IMR-90 (cell line): Measurements from ENCODE around the gene MEGF11. TPM values are rescaled to one million over a fixed set of nuclear protein-coding genes. Genes with fewer than 3 reads are reported as not detected.

Experiments
- ATAC-seq: fragments of 200-7000 bp; cut with Tn5 transposase; 2 replicates; pipeline ENCODE4 v1.9.1; 2020; ENCODE audit warnings: low read depth, mild to moderate bottlenecking, moderate library complexity
- BruUV-seq: library from RNA; stranded (reverse); fragments of 400-500 nt; replicated peaks from 2 replicates; lab custom pipeline; 2021; lab: Mats Ljungman, UMichigan
- CTCF ChIA-PET: fragments of 300-600 bp; formaldehyde crosslinking; extraction: SDS; loops from one replicate; lab custom pipeline; 2021; ENCODE audit warnings: antibody characterized with exemption; lab: Yijun Ruan, JAX
- POLR2A ChIA-PET: fragments of 300-600 bp; sonication (Branson Sonifier 250); formaldehyde crosslinking; loops from one replicate; lab custom pipeline; 2022; ENCODE audit warnings: antibody characterized with exemption; ENCODE audit not compliant: unreplicated experiment; lab: Charles Lee
- DNase-seq: peaks from one replicate; pipeline ENCODE4 v3.0.0; 2013
- H2AFZ ChIP-seq: replicated peaks from 2 replicates; pipeline ENCODE3; 2013; ENCODE audit warnings: low read length, mild to moderate bottlenecking; ENCODE audit not compliant: poor library complexity
- H2AK5ac ChIP-seq: 2 replicates; pipeline ENCODE4 v1.6.1; 2013; ENCODE audit warnings: low read depth, low read length, inconsistent platforms
- H2AK9ac ChIP-seq: replicated peaks from 2 replicates; pipeline ENCODE3; 2013; ENCODE audit warnings: mild to moderate bottlenecking, low read depth, low read length, moderate library complexity; ENCODE audit not compliant: poor library complexity
- H2BK120ac ChIP-seq: 2 replicates; pipeline ENCODE4 v1.6.1; 2013; ENCODE audit warnings: low read depth, low read length, inconsistent platforms
- H2BK15ac ChIP-seq: 3 replicates; pipeline ENCODE4 v1.6.1; 2013; ENCODE audit warnings: low read depth, low read length, inconsistent platforms
- H2BK20ac ChIP-seq: 2 replicates; pipeline ENCODE4 v1.6.1; 2013; ENCODE audit warnings: low read depth, mild to moderate bottlenecking, inconsistent platforms, low read length, moderate library complexity
- H2BK5ac ChIP-seq: 2 replicates; pipeline ENCODE4 v1.6.1; 2013; ENCODE audit warnings: mild to moderate bottlenecking, low read depth, low read length, inconsistent platforms; ENCODE audit not compliant: poor library complexity, severe bottlenecking
- H3K14ac ChIP-seq: replicated peaks from 2 replicates; pipeline ENCODE4 v1.6.1; 2013; ENCODE audit warnings: low read depth, low read length, inconsistent platforms
- H3K18ac ChIP-seq: 2 replicates; pipeline ENCODE4 v1.6.1; 2013; ENCODE audit warnings: low read depth, low read length, control low read depth
- H3K23ac ChIP-seq: 2 replicates; pipeline ENCODE4 v1.6.1; 2013; ENCODE audit warnings: low read depth, low read length, inconsistent platforms
- H3K27ac ChIP-seq: 2 replicates; pipeline ENCODE4 v1.5.1; 2013; ENCODE audit warnings: mild to moderate bottlenecking, control low read depth, low read length; ENCODE audit not compliant: insufficient read depth
- H3K27me3 ChIP-seq: 2 replicates; pipeline ENCODE4 v1.6.1; 2013; ENCODE audit warnings: low read length; ENCODE audit not compliant: control insufficient read depth, insufficient read depth
- H3K36me3 ChIP-seq: 2 replicates; pipeline ENCODE4 v1.6.1; 2013; ENCODE audit warnings: low read length, mixed read lengths; ENCODE audit not compliant: control insufficient read depth, insufficient read depth
- H3K4ac ChIP-seq: 2 replicates; pipeline ENCODE4 v1.6.1; 2013; ENCODE audit warnings: low read depth, low read length, inconsistent platforms
- H3K4me1 ChIP-seq: 2 replicates; pipeline ENCODE4 v1.6.1; 2013; ENCODE audit warnings: low read length, mixed read lengths; ENCODE audit not compliant: control insufficient read depth, insufficient read depth
- H3K4me2 ChIP-seq: 2 replicates; pipeline ENCODE4 v1.6.1; 2013; ENCODE audit warnings: low read depth, mild to moderate bottlenecking, control low read depth, low read length, moderate library complexity
- H3K4me3 ChIP-seq: 2 replicates; pipeline ENCODE4 v1.5.1; 2013; ENCODE audit warnings: low read depth, mild to moderate bottlenecking, control low read depth, low read length, moderate library complexity; ENCODE audit not compliant: insufficient read depth
- H3K56ac ChIP-seq: 2 replicates; pipeline ENCODE4 v1.6.1; 2013; ENCODE audit warnings: low read length, inconsistent platforms; ENCODE audit not compliant: insufficient read depth; ENCODE audit errors: extremely low read depth
- H3K79me1 ChIP-seq, 2 experiments: 2 replicates each; pipeline ENCODE4 v1.6.1; 2013; ENCODE audit warnings: low read length in 2 of 2, inconsistent platforms in 1 of 2, low read depth in 1 of 2
- H3K9ac ChIP-seq: 2 replicates; pipeline ENCODE4 v1.6.1; 2013; ENCODE audit warnings: low read depth, low read length, control low read depth
- H3K9me1 ChIP-seq: 2 replicates; pipeline ENCODE4 v1.6.1; 2013; ENCODE audit warnings: low read length, inconsistent platforms; ENCODE audit not compliant: insufficient read depth
- H3K9me3 ChIP-seq: 2 replicates; pipeline ENCODE4 v1.6.1; 2013; ENCODE audit warnings: low read length; ENCODE audit not compliant: control insufficient read depth, insufficient read depth
- H4K20me1 ChIP-seq: 2 replicates; pipeline ENCODE4 v1.6.1; 2013; ENCODE audit warnings: low read length, inconsistent platforms; ENCODE audit not compliant: insufficient read depth
- H4K5ac ChIP-seq: 2 replicates; pipeline ENCODE4 v1.6.1; 2013; ENCODE audit warnings: mild to moderate bottlenecking, low read depth, low read length, control low read depth
- H4K8ac ChIP-seq, 2 experiments: 2 replicates each; pipeline ENCODE4 v1.6.1; 2013; ENCODE audit warnings: low read depth in 2 of 2, low read length in 2 of 2, control low read depth in 1 of 2, inconsistent platforms in 1 of 2
- H4K91ac ChIP-seq: 2 replicates; pipeline ENCODE4 v1.6.1; 2013; ENCODE audit warnings: low read depth, low read length, inconsistent platforms; ENCODE audit not compliant: insufficient read depth
- CEBPB ChIP-seq: IDR thresholded peaks from 2 replicates; pipeline ENCODE4 v1.6.1; 2012; ENCODE audit warnings: low read depth, low read length, improper control_type of control experiment
- CHD1 ChIP-seq: IDR thresholded peaks from 2 replicates; pipeline ENCODE4 v1.6.1; 2012; ENCODE audit warnings: low read depth, low read length, improper control_type of control experiment
- CTCF ChIP-seq: conservative IDR thresholded peaks from 2 replicates; pipeline ENCODE4 v1.5.1; 2012; ENCODE audit warnings: mild to moderate bottlenecking, low read depth, low read length, improper control_type of control experiment
- ELK1 ChIP-seq: fragments of 150-350 bp; IDR thresholded peaks from 2 replicates; pipeline ENCODE4 v1.6.1; 2016; ENCODE audit warnings: low read depth, mild to moderate bottlenecking, low read length, moderate library complexity, borderline replicate concordance
- MAFK ChIP-seq: IDR thresholded peaks from 2 replicates; pipeline ENCODE4 v1.6.1; 2012; ENCODE audit warnings: low read depth, low read length, improper control_type of control experiment
- MAZ ChIP-seq: IDR thresholded peaks from 2 replicates; pipeline ENCODE4 v1.6.1; 2012; ENCODE audit warnings: low read depth, mild to moderate bottlenecking, low read length, improper control_type of control experiment, moderate library complexity, borderline replicate concordance
- NFE2L2 ChIP-seq: fragments of 150-350 bp; IDR thresholded peaks from 2 replicates; pipeline ENCODE4 v1.6.1; 2016; ENCODE audit warnings: low read depth, mild to moderate bottlenecking, low read length
- POLR2A ChIP-seq: IDR thresholded peaks from 2 replicates; pipeline ENCODE4 v1.6.1; 2012; ENCODE audit warnings: mild to moderate bottlenecking, low read depth, low read length
- RAD21 ChIP-seq: IDR thresholded peaks from 2 replicates; pipeline ENCODE4 v1.6.1; 2012; ENCODE audit warnings: low read length, improper control_type of control experiment
- RCOR1 ChIP-seq: IDR thresholded peaks from 2 replicates; pipeline ENCODE4 v1.6.1; 2012; ENCODE audit warnings: mild to moderate bottlenecking, low read length, improper control_type of control experiment; ENCODE audit not compliant: insufficient replicate concordance
- RFX5 ChIP-seq: IDR thresholded peaks from 2 replicates; pipeline ENCODE4 v1.8.0; 2012; ENCODE audit warnings: low read depth, mild to moderate bottlenecking, low read length, moderate library complexity
- SMC3 ChIP-seq: fragments of 150-350 bp; IDR thresholded peaks from 2 replicates; pipeline ENCODE4 v1.6.1; 2016; ENCODE audit warnings: low read depth, mild to moderate bottlenecking, antibody characterized with exemption, low read length, moderate library complexity
- USF2 ChIP-seq: fragments of 150-350 bp; IDR thresholded peaks from 2 replicates; pipeline ENCODE4 v1.6.1; 2017; ENCODE audit warnings: mild to moderate bottlenecking, antibody characterized with exemption, low read length, low read depth
- WGBS, 2 experiments: methylation state at CpG; one replicate each; pipeline versions ENCODE4 v1.1.5 to v1.1.7; 2013; ENCODE audit warnings: missing lambda C conversion rate in 2 of 2; ENCODE audit not compliant: insufficient read length in 1 of 2; ENCODE audit errors: extremely low coverage in 2 of 2; 5-methylcytosine and 5-hydroxymethylcytosine counted together
- dilution Hi-C: fragments of 300-500 bp; cut with HindIII; formaldehyde crosslinking; loops from one replicate; pipeline ENCODE4 v1.14.3; 2018; ENCODE audit warnings: low sequenced_read_pairs; ENCODE audit not compliant: unreplicated experiment
- in situ Hi-C: fragments of 300-500 bp; cut with MboI; formaldehyde crosslinking; loops from 3 replicates; pipeline ENCODE4 v1.14.3; 2019; ENCODE audit warnings: low sequenced_read_pairs, inconsistent platforms, mixed read lengths
- intact Hi-C: fragments of 100-400 bp; cut with micrococcal nuclease; formaldehyde crosslinking; loops from 2 replicates; pipeline ENCODE4 v1.10.0; 2022
- polyA plus RNA-seq, 3 experiments: library from polyadenylated mRNA; depleted of rRNA; stranded (reverse); fragments of >200 nt; gene quantifications; 2 replicates each; pipeline ENCODE4 v1.2.3, GENCODE V29; 2012; ENCODE audit warnings: low replicate concordance in 1 of 3
- total RNA-seq: library from RNA; depleted of rRNA; stranded (reverse); fragments of >200 nt; gene quantifications from 2 replicates; pipeline ENCODE4 v1.2.3, GENCODE V29; 2012

The MEGF11 gene
- total and polyA plus RNA-seq, 2 of the 4 experiments (the other 2 are of a cell fraction) = not detected

- Histone ChIP-seq H3K23ac (no peak overlapping the region), H3K4me2 (no peak overlapping the region), H2BK20ac (no peak overlapping the region), H3K9me1 (no peaks in the 10 kb centered on the region), H3K27me3 (peaks cover 17% of the 10 kb centered on the region), H4K8ac (no peak overlapping the region), H3K9me3 (no peaks in the 10 kb centered on the region), H2BK120ac (no peak overlapping the region), H4K5ac (no peak overlapping the region), H3K4me1 (no peaks in the 10 kb centered on the region), H3K4me3 (no peak overlapping the region), H2AK9ac (no peak overlapping the region), H3K18ac (no peak overlapping the region), H4K91ac (no peak overlapping the region), H3K4ac (no peak overlapping the region), H2BK5ac (no peak overlapping the region), H3K9ac (no peak overlapping the region), H2AFZ (no peak overlapping the region), H3K56ac (no peak overlapping the region), H3K14ac (no peak overlapping the region), H3K79me1 (no peaks in the 10 kb centered on the region), H3K36me3 (no peaks in the 10 kb centered on the region), H3K27ac (no peak overlapping the region), H2BK15ac (no peak overlapping the region), H2AK5ac (no peak overlapping the region), H4K20me1 (no peaks in the 10 kb centered on the region; the same call in 1 of the 2 replicates)
- DNase-seq (no peak), ATAC-seq (no peak)
- ChIA-PET POLR2A (no interaction called here), CTCF (no interaction called here)
- no peak for TF ChIP-seq CHD1
- no peak for TF ChIP-seq ELK1
- no peak for TF ChIP-seq SMC3
- no peak for TF ChIP-seq RFX5
- no peak for TF ChIP-seq CTCF
- no peak for TF ChIP-seq MAFK
- TF ChIP-seq RAD21 = no peak
- TF ChIP-seq POLR2A = no peak
- TF ChIP-seq MAZ = no peak
- TF ChIP-seq CEBPB = no peak
- no peak for TF ChIP-seq USF2
- no peak for TF ChIP-seq NFE2L2
- TF ChIP-seq RCOR1 = no peak
- WGBS, 2 experiments = 92% methylated on average over 2 of the region's 7 CpGs; no CpG with 5 or more reads in 1 of the 2 experiments
- intact Hi-C loops = no loop called here
- dilution Hi-C loops = no loop called here
- in situ Hi-C loops = no loop called here
- no TSS peak for BruUV-seq
Observed at GRCh38 chr15:65929573-65929972, 324.0 kb downstream of the MEGF11 start.
